Neural progenitor cell (in vitro differentiated cells): ENCODE data around the gene CLEC11A. TPM values are rescaled to one million over a fixed set of nuclear protein-coding genes. Genes with fewer than 3 reads are reported as not detected.
A peak's percentile ranks its signal among the peaks of the same experiment; 100 is the strongest.

Source experiments
- DNase-seq: peaks from one replicate; pipeline ENCODE4 v3.0.0-alpha.2; 2016; ENCODE audit warnings: low spot score
- H2AFZ ChIP-seq: fragments of 200-600 bp; sonication (generic); replicated peaks from 2 replicates; pipeline ENCODE4 v1.6.1; 2016; ENCODE audit warnings: antibody characterized with exemption
- H3F3A ChIP-seq: fragments of 200-600 bp; sonication (generic); 2 replicates; pipeline ENCODE4 v1.6.1; 2016; ENCODE audit warnings: antibody characterized with exemption, low read depth
- H3K27ac ChIP-seq: fragments of 200-600 bp; sonication (generic); 2 replicates; pipeline ENCODE4 v1.5.1; 2016; ENCODE audit warnings: mild to moderate bottlenecking
- H3K27me3 ChIP-seq: fragments of 200-600 bp; sonication (generic); 2 replicates; pipeline ENCODE4 v1.6.1; 2016; ENCODE audit warnings: mild to moderate bottlenecking, moderate library complexity
- H3K36me3 ChIP-seq: fragments of 200-600 bp; sonication (generic); 2 replicates; pipeline ENCODE4 v1.5.1; 2016
- H3K4me1 ChIP-seq: fragments of 200-600 bp; sonication (generic); 2 replicates; pipeline ENCODE4 v1.6.1; 2016; ENCODE audit warnings: mixed run types
- H3K4me2 ChIP-seq: fragments of 200-600 bp; sonication (generic); 2 replicates; pipeline ENCODE4 v1.6.1; 2016
- H3K4me3 ChIP-seq: fragments of 200-600 bp; sonication (generic); 2 replicates; pipeline ENCODE4 v1.5.1; 2016
- H3K79me2 ChIP-seq: fragments of 200-600 bp; sonication (generic); 2 replicates; pipeline ENCODE4 v1.6.1; 2016; ENCODE audit warnings: low read depth
- H3K9ac ChIP-seq: fragments of 200-600 bp; sonication (generic); 2 replicates; pipeline ENCODE4 v1.6.1; 2016
- H3K9me3 ChIP-seq: fragments of 200-600 bp; sonication (generic); 2 replicates; pipeline ENCODE4 v1.5.1; 2016; ENCODE audit warnings: low read depth
- H4K20me1 ChIP-seq: fragments of 200-600 bp; sonication (generic); 2 replicates; pipeline ENCODE4 v1.6.1; 2016; ENCODE audit warnings: low read depth
- H3K27ac Mint-ChIP-seq: 3 replicates; pipeline ENCODE4 v1.8.0; 2021; ENCODE audit warnings: mixed read lengths
- H3K27me3 Mint-ChIP-seq: 2 replicates; pipeline ENCODE4 v1.8.0; 2022; ENCODE audit warnings: low read depth, mild to moderate bottlenecking, inconsistent platforms, moderate library complexity, mixed read lengths; ENCODE audit not compliant: insufficient read depth
- H3K36me3 Mint-ChIP-seq: 3 replicates; pipeline ENCODE4 v1.8.0; 2021; ENCODE audit warnings: mixed read lengths
- H3K4me1 Mint-ChIP-seq: 3 replicates; pipeline ENCODE4 v1.8.0; 2021; ENCODE audit warnings: mixed read lengths
- H3K4me3 Mint-ChIP-seq: 3 replicates; pipeline ENCODE4 v1.8.0; 2021; ENCODE audit warnings: mild to moderate bottlenecking, moderate library complexity, mixed read lengths
- H3K9me3 Mint-ChIP-seq: 3 replicates; pipeline ENCODE4 v1.8.0; 2020; ENCODE audit warnings: mixed read lengths
- CTCF ChIP-seq: fragments of 200-600 bp; sonication (generic); IDR thresholded peaks from 2 replicates; pipeline ENCODE4 v1.5.1; 2017; ENCODE audit warnings: antibody characterized with exemption, mild to moderate bottlenecking
- EZH2 ChIP-seq: fragments of 200-600 bp; sonication (generic); IDR thresholded peaks from 2 replicates; pipeline ENCODE4 v1.6.1; 2017; ENCODE audit warnings: antibody characterized with exemption, mild to moderate bottlenecking, moderate library complexity
- EZH2phosphoT487 ChIP-seq: fragments of 200-600 bp; sonication (generic); IDR thresholded peaks from 2 replicates; pipeline ENCODE4 v1.6.1; 2017; ENCODE audit warnings: antibody characterized with exemption
- total RNA-seq: library from RNA; depleted of rRNA; stranded (reverse); fragments of >200 nt; gene quantifications from 2 replicates; pipeline ENCODE4 v1.2.3, GENCODE V29; 2015; ENCODE audit warnings: low replicate concordance

Gene CLEC11A
- total RNA-seq, 1 donor from 2014 or later, result 0.09 TPM

DNA sequence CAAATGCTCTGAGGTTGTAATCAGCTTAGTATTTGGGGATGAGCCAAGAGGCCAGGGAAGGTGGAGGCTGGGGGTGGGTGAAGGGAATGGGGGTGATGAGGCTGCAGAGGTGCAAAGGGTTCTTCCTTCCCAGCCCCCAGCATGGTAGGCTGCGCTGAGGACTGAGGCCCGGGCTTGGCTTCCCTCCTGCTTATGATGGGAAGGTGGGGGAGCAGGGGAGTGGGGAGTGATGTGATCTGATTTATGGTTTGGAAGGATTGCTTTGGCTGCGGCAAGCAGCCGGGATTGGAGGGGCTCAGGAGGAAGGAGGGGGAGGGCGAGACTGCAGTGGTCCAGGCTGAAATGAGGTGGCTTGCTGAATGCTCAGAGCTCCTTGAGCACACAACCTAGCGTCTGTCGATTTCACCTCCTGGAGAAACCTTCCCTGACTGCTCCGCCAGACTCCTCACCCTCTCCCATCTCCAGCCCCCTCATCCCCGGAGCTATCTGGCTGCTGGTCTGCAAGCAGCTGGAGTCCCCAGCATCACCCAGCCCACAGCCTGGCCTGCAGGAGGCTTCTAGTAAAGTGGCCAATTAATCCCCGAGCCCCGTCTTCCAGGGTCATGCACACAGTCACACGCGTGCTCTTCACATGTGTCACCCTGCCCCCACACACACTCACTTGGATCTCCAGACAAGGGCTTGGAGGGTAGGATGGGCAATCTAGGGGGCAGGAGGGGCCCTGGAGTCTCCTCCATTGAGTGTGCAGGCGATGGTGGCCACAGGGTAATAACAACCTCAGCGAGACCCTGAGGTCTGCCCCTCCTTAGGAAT lies 757 bp upstream of the CLEC11A start:
- no peaks in the 10 kb centered on the region for H3K9me3 ChIP-seq
- no peaks in the 10 kb centered on the region for H3K9me3 Mint-ChIP-seq
- H4K20me1 ChIP-seq, result peaks cover 12% of the 10 kb centered on the region
- TF ChIP-seq EZH2phosphoT487 (no peak), CTCF (no peak), EZH2 (no peak)
- no peak overlapping the region for H3K27ac ChIP-seq
- H3K4me1 ChIP-seq, result peaks cover 7% of the 10 kb centered on the region
- no peak for DNase-seq
- no peaks in the 10 kb centered on the region for H3K36me3 Mint-ChIP-seq
- no peaks in the 10 kb centered on the region for H3K79me2 ChIP-seq
- peak overlapping the region; percentile 74 for H3K4me3 Mint-ChIP-seq
- H3K36me3 ChIP-seq, result no peaks in the 10 kb centered on the region
- peaks cover 26% of the 10 kb centered on the region for H3K27me3 Mint-ChIP-seq
- H3K4me3 ChIP-seq, result no peak overlapping the region
- H3K27ac Mint-ChIP-seq, result no peak overlapping the region
- peaks cover 90% of the 10 kb centered on the region for H3K27me3 ChIP-seq
- peaks cover 43% of the 10 kb centered on the region for H3K4me1 Mint-ChIP-seq
- no peak overlapping the region for H3K9ac ChIP-seq
- H3F3A ChIP-seq, result peaks cover 14% of the 10 kb centered on the region
- H3K4me2 ChIP-seq, result no peak overlapping the region
- no peak overlapping the region for H2AFZ ChIP-seq

GRCh38 chr19:50723735-50724521 lies 764 bp downstream of the CLEC11A start:
- no peak overlapping the region for H3K27ac ChIP-seq
- Mint-ChIP-seq H3K36me3 (no peaks in the 10 kb centered on the region), H3K27me3 (peaks cover 25% of the 10 kb centered on the region), H3K4me1 (peaks cover 50% of the 10 kb centered on the region), H3K9me3 (no peaks in the 10 kb centered on the region), H3K27ac (no peak overlapping the region), H3K4me3 (peak overlapping the region; percentile 91)
- no peaks in the 10 kb centered on the region for H3K79me2 ChIP-seq
- H3F3A ChIP-seq, result peaks cover 14% of the 10 kb centered on the region
- no peak overlapping the region for H3K9ac ChIP-seq
- H4K20me1 ChIP-seq, result peaks cover 2% of the 10 kb centered on the region
- H3K4me1 ChIP-seq, result no peaks in the 10 kb centered on the region
- no peak for DNase-seq
- TF ChIP-seq EZH2phosphoT487, result peak; percentile 21
- TF ChIP-seq EZH2, result no peak
- no peak for TF ChIP-seq CTCF
- H3K4me3 ChIP-seq, result peak overlapping the region; percentile 50
- peaks cover 75% of the 10 kb centered on the region for H3K27me3 ChIP-seq
- H3K9me3 ChIP-seq, result no peaks in the 10 kb centered on the region
- no peaks in the 10 kb centered on the region for H3K36me3 ChIP-seq
- H3K4me2 ChIP-seq, result peak overlapping the region; percentile 66
- peak overlapping the region; percentile 86 for H2AFZ ChIP-seq

GRCh38 chr19:50724522-50725217 lies 1.5 kb downstream of the CLEC11A start:
- peaks cover 50% of the 10 kb centered on the region for H3K4me1 Mint-ChIP-seq
- H3K27me3 Mint-ChIP-seq, result peaks cover 25% of the 10 kb centered on the region
- H3K27ac ChIP-seq, result no peak overlapping the region

More at GRCh38 chr19:50724522-50725217, 1.5 kb downstream of the CLEC11A start:
- Mint-ChIP-seq H3K9me3 (no peaks in the 10 kb centered on the region), H3K4me3 (peak overlapping the region; percentile 91), H3K27ac (no peak overlapping the region), H3K36me3 (no peaks in the 10 kb centered on the region)
- Histone ChIP-seq H3K4me1 (no peaks in the 10 kb centered on the region), H2AFZ (peak overlapping the region; percentile 86), H4K20me1 (peaks cover 2% of the 10 kb centered on the region), H3K9ac (no peak overlapping the region), H3F3A (peaks cover 14% of the 10 kb centered on the region), H3K4me2 (peak overlapping the region; percentile 76), H3K4me3 (peak overlapping the region; percentile 50), H3K36me3 (no peaks in the 10 kb centered on the region), H3K27me3 (peaks cover 68% of the 10 kb centered on the region), H3K79me2 (no peaks in the 10 kb centered on the region), H3K9me3 (no peaks in the 10 kb centered on the region)
- DNase-seq, result peak; percentile 99
- TF ChIP-seq EZH2phosphoT487 (no peak), CTCF (peak; percentile 74), EZH2 (no peak)
